GM23338 (cell line): ENCODE measurements around the gene DYSF.

Source experiments
- CREB1 ChIP-seq: fragments of 250-450 bp; sonication (Bioruptor Pico); IDR thresholded peaks from 2 replicates; pipeline ENCODE4 v1.5.0; 2020; ENCODE audit warnings: low read depth, mild to moderate bottlenecking, moderate library complexity
- EZH2 ChIP-seq: fragments of 200-600 bp; sonication (generic); IDR thresholded peaks from one replicate; pipeline ENCODE4 v1.8.0; 2017; ENCODE audit warnings: antibody characterized with exemption, mild to moderate bottlenecking, low read depth; ENCODE audit not compliant: unreplicated experiment
- EZH2phosphoT487 ChIP-seq: fragments of 200-600 bp; sonication (generic); IDR thresholded peaks from one replicate; pipeline ENCODE4 v1.8.1; 2018; ENCODE audit warnings: antibody characterized with exemption; ENCODE audit not compliant: unreplicated experiment
- NANOG ChIP-seq: IDR thresholded peaks from 2 replicates; pipeline ENCODE4 v1.6.1; 2016; ENCODE audit warnings: antibody characterized with exemption, borderline replicate concordance
- POLR2AphosphoS5 ChIP-seq: IDR thresholded peaks from 2 replicates; pipeline ENCODE4 v1.6.1; 2016; ENCODE audit warnings: antibody characterized with exemption, low read depth
- ZNF331 ChIP-seq: fragments of 250-450 bp; sonication (Bioruptor Pico); IDR thresholded peaks from 2 replicates; pipeline ENCODE4 v1.5.0; 2020; ENCODE audit warnings: low read depth, mild to moderate bottlenecking, moderate library complexity
- TF ChIP-seq, protein P1 (sequence below), 2 experiments: fragments of 200-600 bp in 1 of 2; sonication (generic) in 1 of 2; conservative IDR thresholded peaks; 2 replicates each; pipeline versions ENCODE4 v1.5.1 to v1.6.1; 2016 to 2017; ENCODE audit warnings: antibody characterized with exemption in 2 of 2, low read depth in 2 of 2, mild to moderate bottlenecking in 2 of 2, moderate library complexity in 1 of 2
- TF ChIP-seq, protein P2 (sequence below): IDR thresholded peaks from 2 replicates; pipeline ENCODE4 v1.6.1; 2016; ENCODE audit warnings: antibody characterized with exemption
- TF ChIP-seq, protein P3 (sequence below): IDR thresholded peaks from one replicate; pipeline ENCODE4 v1.6.1; 2018; ENCODE audit warnings: antibody characterized with exemption; ENCODE audit not compliant: unreplicated experiment
- TF ChIP-seq, protein P4 (sequence below): fragments of 250-450 bp; sonication (Bioruptor Pico); IDR thresholded peaks from 2 replicates; pipeline ENCODE4 v1.5.0; 2020; ENCODE audit warnings: mild to moderate bottlenecking, moderate library complexity

DNA sequence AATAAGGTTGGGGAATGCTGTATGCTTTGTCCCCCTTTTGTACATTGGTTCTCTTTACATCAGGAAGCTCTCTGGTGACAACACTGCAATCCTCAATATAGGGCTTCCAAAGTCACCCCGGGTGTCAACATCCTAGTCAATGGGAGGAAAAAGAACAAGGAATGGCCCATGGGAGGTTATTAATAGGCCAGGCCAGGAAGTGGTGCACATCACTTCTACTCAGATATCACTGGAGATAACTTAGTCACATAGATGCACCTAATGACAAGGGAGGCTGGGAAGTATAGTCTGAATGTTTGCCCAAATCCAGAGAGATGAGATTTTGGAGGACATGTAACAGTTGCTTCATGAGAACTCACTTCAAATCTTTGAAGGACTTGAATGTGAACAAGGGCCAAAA, 274.7 kb downstream of the DYSF start:
- TF ChIP-seq, protein P1, sequence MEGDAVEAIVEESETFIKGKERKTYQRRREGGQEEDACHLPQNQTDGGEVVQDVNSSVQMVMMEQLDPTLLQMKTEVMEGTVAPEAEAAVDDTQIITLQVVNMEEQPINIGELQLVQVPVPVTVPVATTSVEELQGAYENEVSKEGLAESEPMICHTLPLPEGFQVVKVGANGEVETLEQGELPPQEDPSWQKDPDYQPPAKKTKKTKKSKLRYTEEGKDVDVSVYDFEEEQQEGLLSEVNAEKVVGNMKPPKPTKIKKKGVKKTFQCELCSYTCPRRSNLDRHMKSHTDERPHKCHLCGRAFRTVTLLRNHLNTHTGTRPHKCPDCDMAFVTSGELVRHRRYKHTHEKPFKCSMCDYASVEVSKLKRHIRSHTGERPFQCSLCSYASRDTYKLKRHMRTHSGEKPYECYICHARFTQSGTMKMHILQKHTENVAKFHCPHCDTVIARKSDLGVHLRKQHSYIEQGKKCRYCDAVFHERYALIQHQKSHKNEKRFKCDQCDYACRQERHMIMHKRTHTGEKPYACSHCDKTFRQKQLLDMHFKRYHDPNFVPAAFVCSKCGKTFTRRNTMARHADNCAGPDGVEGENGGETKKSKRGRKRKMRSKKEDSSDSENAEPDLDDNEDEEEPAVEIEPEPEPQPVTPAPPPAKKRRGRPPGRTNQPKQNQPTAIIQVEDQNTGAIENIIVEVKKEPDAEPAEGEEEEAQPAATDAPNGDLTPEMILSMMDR (conservative IDR thresholded peaks at IDR 0.05; ENCODE audit: low read depth in 2 of 2), result no peak
- no peak for TF ChIP-seq EZH2
- TF ChIP-seq CREB1 (CRISPR knock-in tag), result no peak
- TF ChIP-seq, protein P2, sequence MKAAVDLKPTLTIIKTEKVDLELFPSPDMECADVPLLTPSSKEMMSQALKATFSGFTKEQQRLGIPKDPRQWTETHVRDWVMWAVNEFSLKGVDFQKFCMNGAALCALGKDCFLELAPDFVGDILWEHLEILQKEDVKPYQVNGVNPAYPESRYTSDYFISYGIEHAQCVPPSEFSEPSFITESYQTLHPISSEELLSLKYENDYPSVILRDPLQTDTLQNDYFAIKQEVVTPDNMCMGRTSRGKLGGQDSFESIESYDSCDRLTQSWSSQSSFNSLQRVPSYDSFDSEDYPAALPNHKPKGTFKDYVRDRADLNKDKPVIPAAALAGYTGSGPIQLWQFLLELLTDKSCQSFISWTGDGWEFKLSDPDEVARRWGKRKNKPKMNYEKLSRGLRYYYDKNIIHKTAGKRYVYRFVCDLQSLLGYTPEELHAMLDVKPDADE, result no peak
- TF ChIP-seq ZNF331, result no peak
- TF ChIP-seq EZH2phosphoT487, result no peak
- no peak for TF ChIP-seq POLR2AphosphoS5
- TF ChIP-seq NANOG, result no peak
- TF ChIP-seq, protein P3, sequence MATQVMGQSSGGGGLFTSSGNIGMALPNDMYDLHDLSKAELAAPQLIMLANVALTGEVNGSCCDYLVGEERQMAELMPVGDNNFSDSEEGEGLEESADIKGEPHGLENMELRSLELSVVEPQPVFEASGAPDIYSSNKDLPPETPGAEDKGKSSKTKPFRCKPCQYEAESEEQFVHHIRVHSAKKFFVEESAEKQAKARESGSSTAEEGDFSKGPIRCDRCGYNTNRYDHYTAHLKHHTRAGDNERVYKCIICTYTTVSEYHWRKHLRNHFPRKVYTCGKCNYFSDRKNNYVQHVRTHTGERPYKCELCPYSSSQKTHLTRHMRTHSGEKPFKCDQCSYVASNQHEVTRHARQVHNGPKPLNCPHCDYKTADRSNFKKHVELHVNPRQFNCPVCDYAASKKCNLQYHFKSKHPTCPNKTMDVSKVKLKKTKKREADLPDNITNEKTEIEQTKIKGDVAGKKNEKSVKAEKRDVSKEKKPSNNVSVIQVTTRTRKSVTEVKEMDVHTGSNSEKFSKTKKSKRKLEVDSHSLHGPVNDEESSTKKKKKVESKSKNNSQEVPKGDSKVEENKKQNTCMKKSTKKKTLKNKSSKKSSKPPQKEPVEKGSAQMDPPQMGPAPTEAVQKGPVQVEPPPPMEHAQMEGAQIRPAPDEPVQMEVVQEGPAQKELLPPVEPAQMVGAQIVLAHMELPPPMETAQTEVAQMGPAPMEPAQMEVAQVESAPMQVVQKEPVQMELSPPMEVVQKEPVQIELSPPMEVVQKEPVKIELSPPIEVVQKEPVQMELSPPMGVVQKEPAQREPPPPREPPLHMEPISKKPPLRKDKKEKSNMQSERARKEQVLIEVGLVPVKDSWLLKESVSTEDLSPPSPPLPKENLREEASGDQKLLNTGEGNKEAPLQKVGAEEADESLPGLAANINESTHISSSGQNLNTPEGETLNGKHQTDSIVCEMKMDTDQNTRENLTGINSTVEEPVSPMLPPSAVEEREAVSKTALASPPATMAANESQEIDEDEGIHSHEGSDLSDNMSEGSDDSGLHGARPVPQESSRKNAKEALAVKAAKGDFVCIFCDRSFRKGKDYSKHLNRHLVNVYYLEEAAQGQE, result no peak
- TF ChIP-seq, protein P4, sequence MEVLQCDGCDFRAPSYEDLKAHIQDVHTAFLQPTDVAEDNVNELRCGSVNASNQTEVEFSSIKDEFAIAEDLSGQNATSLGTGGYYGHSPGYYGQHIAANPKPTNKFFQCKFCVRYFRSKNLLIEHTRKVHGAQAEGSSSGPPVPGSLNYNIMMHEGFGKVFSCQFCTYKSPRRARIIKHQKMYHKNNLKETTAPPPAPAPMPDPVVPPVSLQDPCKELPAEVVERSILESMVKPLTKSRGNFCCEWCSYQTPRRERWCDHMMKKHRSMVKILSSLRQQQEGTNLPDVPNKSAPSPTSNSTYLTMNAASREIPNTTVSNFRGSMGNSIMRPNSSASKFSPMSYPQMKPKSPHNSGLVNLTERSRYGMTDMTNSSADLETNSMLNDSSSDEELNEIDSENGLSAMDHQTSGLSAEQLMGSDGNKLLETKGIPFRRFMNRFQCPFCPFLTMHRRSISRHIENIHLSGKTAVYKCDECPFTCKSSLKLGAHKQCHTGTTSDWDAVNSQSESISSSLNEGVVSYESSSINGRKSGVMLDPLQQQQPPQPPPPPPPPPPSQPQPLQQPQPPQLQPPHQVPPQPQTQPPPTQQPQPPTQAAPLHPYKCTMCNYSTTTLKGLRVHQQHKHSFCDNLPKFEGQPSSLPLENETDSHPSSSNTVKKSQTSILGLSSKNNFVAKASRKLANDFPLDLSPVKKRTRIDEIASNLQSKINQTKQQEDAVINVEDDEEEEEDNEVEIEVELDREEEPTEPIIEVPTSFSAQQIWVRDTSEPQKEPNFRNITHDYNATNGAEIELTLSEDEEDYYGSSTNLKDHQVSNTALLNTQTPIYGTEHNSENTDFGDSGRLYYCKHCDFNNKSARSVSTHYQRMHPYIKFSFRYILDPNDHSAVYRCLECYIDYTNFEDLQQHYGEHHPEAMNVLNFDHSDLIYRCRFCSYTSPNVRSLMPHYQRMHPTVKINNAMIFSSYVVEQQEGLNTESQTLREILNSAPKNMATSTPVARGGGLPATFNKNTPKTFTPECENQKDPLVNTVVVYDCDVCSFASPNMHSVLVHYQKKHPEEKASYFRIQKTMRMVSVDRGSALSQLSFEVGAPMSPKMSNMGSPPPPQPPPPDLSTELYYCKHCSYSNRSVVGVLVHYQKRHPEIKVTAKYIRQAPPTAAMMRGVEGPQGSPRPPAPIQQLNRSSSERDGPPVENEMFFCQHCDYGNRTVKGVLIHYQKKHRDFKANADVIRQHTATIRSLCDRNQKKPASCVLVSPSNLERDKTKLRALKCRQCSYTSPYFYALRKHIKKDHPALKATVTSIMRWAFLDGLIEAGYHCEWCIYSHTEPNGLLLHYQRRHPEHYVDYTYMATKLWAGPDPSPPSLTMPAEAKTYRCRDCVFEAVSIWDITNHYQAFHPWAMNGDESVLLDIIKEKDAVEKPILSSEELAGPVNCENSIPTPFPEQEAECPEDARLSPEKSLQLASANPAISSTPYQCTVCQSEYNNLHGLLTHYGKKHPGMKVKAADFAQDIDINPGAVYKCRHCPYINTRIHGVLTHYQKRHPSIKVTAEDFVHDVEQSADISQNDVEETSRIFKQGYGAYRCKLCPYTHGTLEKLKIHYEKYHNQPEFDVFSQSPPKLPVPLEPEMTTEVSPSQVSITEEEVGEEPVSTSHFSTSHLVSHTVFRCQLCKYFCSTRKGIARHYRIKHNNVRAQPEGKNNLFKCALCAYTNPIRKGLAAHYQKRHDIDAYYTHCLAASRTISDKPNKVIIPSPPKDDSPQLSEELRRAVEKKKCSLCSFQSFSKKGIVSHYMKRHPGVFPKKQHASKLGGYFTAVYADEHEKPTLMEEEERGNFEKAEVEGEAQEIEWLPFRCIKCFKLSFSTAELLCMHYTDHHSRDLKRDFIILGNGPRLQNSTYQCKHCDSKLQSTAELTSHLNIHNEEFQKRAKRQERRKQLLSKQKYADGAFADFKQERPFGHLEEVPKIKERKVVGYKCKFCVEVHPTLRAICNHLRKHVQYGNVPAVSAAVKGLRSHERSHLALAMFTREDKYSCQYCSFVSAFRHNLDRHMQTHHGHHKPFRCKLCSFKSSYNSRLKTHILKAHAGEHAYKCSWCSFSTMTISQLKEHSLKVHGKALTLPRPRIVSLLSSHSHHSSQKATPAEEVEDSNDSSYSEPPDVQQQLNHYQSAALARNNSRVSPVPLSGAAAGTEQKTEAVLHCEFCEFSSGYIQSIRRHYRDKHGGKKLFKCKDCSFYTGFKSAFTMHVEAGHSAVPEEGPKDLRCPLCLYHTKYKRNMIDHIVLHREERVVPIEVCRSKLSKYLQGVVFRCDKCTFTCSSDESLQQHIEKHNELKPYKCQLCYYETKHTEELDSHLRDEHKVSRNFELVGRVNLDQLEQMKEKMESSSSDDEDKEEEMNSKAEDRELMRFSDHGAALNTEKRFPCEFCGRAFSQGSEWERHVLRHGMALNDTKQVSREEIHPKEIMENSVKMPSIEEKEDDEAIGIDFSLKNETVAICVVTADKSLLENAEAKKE (CRISPR knock-in tag), result no peak
